Measurements from ENCODE around the gene LRBA. TPM values are rescaled to one million over a fixed set of nuclear protein-coding genes. Genes with fewer than 3 reads are reported as not detected.
"Not testable (repeated sequence)": the region's sequence is repeated elsewhere in the genome, so short reads cannot be mapped to it uniquely, and the experiment has no call there.

LRBA gene
- polyA plus RNA-seq, 4 donors = 56.5 to 78.7 (median 64.2) TPM

DNA sequence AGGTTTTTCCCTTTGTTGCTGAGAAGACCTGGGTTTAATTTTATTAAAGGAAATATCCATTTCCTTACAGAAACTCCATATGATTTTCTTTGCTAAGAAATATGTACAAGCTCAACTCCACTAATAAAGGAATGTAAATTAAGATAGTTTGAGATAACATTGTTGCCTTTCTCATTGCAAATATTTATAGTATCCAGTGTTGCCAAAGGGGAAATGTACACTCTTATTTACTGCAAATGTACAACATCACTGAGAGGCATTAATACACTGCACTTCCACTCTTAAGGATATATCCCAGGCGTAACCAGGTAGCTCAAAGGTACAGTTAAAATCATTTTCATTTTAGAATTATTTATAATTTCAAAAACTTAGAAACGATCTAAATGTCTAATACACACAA is 7.5 kb upstream of the LRBA start:
- no peak for DNase-seq (ENCODE audit: low read depth in 4 of 4, low spot score in 2 of 4)

DNA sequence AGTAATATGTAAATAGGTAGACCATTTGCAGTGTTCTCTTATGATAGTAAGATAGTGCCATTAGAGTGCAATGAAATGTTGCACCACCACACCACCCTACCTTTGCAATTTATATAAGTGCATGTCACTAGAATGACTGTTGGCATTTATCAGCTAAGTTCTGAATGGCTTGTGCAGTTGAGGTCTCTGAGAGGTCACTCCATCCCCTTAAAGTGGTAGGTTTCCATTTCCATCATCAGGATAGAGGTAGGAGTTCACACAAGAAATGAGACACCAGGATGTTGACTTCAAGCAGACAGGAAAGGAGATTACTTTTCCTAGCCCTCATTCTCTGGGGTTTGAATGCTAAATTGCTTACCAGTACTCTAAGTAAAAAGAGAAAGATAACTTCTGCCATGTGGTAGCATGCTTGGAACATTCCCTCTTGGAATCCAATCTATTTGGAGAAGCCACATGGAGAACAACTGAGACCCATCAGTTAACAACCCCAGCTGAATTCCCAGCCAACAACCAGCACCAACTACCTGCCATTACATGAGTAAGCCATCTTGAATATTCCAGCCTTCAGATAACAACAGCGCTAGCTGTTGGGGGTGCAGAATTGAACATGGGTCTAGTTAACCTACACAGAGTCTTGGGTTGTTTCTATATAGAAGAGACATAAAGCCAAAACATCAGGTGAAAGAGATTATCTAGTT is 6.7 kb upstream of the LRBA start:
- DNase-seq (ENCODE audit: low read depth in 4 of 4, low spot score in 2 of 4) = no peak

DNA sequence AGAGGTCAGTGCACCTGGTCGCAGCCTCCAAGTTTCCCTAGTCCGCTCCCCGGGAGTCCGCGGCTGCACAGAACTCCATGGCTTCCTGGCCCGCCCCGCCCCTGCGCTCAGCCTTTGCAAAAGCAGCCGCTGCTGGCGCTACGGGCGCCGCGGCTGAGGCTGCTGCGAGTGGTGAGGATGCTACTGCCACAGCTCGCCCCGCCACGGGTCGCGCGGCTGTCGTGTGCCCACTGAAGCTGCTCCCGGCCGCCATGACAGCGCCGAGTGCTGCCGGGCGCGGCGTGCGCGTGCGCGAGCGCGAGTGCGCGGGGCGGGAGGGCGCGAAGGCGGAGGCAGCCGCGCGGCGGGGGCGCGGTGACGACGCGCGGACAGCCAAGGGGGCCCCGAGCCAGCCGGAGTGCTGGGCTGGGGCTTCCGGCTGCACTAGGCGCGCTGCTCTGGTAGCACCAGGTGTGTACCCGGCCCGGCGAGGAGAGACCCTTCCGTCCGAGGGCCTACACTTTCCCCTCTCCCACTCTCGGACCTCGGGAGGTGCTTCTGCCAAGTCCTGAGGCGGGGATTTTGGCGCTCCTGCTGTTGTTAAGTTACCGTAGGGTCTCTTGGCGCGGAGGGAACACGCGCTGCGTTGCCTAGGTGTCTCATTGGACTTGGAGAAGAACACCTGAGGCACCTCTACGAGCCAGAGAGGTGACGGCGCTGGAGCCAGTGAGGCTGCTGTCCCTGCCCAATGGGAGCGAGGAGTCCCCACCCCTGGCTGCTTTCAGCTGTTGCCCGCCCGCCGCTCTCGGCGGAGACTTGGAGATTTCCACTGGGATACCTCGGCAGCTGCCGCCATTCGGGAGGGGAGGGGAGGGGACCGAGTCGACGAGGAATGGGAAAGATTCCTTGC is 619 bp upstream of the LRBA start:
- DNase-seq (ENCODE audit: low read depth in 4 of 4, low spot score in 2 of 4) = peak; percentile 70 to 83 (median 76)

DNA sequence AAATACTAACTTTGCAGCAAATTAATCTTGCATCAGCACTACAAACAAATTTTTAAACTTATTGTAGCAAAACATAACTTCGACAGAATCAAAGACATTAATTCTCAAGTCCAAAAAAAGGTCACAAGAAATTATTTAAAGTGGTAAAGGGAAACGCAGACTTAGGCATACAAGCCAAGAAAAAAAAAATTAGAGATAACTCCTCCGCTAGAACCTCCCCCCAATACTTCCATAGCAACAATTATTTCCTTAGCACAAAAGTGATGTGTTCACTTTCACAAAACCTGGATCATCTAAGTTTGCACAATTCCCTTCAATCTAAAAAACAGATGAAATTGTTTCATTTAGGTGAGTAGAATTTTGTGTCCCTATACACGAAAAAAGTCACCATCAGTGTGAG is 1.1 kb downstream of the LRBA start:
- peak in 1 of 4 donors; percentile 2 for DNase-seq (ENCODE audit: low read depth in 4 of 4, low spot score in 2 of 4)

DNA sequence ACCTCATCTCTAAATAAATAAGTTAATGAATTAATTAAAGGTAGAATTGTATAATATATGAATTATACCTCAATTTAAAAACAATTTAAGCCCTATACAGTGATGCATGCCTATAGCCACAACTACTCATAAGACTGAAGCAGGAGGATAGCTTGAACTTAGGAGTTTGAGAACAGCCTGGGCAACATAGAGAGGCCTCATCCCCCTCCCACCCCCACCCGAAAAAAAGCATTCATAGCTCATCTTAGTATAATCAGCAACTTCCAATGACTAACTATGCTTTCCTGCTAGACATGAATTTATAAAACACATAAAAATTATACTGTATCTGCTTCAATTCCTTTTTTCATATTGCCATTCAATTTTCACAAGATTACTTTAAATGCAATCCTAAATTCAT is 1.6 kb downstream of the LRBA start:
- DNase-seq (ENCODE audit: low read depth in 4 of 4, low spot score in 2 of 4) = no peak

DNA sequence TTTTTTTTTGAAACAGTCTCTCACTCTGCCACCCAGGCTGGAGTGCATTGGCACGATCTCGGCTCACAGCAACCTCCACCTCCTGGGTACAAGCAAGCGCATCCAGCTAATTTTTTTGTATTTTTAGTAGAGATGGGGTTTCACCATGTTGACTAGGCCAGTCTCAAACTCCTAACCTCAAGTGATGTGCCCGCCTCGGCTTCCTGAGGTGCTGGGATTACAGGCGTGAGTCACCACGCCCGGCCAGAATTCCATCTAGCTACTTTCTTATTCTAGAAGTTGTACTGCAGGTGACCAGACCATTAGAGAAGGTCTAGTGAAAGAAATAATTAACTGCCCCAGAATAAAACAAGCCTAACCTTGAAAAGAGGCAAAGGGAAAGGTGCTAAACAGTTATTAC is 2.3 kb downstream of the LRBA start:
- peak in 1 of 4 donors; percentile 9 for DNase-seq (ENCODE audit: low read depth in 4 of 4, low spot score in 2 of 4)

DNA sequence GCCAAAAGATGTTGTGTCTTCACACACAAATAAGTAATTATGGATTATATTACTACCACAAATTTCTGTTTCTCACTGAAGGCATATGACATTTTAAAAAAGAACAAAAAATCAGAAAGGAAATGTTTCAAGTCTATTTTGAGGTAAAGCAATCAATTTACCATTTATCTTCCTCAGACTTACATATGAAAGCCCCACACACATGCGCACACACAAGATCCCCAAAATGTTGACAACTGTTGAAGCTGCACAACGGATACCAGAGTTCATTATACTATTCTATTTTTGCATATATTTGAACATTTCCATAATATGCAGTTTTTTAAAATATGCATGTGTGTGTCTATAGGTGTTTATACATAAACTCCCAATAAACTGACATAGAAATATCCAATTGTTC is 2.7 kb downstream of the LRBA start:
- no peak for DNase-seq (ENCODE audit: low read depth in 4 of 4, low spot score in 2 of 4)

DNA sequence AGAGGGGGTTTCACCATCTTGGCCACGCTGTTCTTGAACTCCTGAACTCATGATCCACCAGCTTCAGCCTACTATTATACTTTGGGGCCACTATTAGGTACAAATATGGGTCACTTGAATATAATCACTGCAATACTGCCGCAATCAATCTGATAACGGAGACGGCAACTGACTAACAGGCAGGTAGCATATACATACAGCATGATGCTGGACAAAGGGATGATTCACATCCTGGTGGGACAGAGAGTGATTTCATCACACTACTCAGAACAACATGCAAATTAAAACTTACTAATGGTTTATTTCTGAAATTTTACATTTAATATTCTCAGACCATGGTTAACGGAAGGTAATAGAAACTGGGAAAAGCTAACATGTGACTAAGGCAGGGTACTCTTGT is 10.9 kb downstream of the LRBA start:
- DNase-seq (ENCODE audit: low read depth in 4 of 4, low spot score in 2 of 4) = no peak

DNA sequence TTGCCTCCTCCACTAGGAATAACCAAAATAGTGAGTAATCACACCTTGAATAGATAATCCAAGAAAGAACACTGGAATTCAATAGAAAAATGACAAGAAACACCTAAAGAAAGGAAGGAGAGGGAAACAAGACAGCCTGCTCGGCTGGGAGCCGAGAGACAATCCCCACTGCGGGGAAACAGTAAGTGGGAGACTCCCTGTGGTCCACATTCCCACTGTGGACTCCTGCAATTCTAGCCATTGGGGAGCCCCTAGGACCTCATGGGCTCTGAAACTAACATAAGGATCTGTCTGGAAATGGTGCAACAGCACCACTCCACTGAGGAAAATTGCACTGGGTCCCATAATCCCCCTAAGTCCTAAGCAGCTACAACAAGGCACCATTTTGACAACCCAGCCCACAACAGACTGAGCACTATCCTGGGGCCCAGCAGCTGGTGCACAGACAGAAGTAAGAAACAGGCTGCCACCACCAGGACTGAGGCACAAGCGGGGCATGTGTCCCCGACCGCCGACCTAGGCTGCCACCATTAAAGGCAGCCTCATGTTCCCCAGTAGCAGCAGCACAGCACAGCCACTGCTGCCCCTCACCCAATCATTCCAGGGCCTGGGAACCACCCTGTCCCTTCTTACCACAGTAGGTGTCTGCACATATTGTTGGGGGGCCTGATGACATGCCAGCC is 14.2 kb downstream of the LRBA start:
- no peak for DNase-seq (ENCODE audit: low read depth in 4 of 4, low spot score in 2 of 4)

DNA sequence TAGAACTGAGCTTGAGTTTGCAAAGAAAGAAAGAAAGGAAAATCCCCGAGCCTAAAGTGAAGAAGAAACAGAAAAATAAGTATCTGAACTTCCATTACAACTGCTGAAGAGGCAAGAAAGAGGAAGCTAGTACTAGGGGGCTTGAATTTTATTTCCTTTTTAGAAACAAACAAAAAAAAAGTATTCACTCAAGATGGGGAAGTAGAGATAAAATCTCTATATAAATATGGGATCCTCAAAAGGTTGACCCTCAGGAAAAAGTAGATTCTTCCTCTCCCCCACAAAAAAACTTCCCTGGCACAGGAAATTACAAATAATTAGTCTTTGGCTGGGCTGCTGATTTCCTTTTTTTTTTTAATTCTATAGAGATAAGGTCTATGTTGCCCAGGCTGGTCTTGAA is 16.0 kb downstream of the LRBA start:
- DNase-seq (ENCODE audit: low read depth in 4 of 4, low spot score in 2 of 4) = no peak

DNA sequence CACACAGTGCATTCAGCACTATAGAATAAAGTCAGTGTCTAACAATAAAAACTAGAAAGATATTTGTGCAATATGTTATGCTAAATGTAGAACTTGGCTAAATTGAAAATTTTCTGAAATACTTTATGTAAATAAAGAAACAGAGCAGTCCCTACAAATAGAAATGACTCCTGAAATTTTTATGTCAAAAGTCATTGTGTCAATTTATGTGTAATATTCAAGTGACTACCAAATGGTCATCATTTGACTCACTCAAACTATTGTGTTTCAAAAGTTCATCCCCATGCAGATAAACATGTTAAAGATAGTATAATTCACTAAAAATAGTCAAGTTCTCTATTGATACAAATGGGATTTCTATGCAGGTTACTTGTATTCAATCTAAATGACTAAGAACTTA is 17.9 kb downstream of the LRBA start:
- no peak for DNase-seq (ENCODE audit: low read depth in 4 of 4, low spot score in 2 of 4)

DNA sequence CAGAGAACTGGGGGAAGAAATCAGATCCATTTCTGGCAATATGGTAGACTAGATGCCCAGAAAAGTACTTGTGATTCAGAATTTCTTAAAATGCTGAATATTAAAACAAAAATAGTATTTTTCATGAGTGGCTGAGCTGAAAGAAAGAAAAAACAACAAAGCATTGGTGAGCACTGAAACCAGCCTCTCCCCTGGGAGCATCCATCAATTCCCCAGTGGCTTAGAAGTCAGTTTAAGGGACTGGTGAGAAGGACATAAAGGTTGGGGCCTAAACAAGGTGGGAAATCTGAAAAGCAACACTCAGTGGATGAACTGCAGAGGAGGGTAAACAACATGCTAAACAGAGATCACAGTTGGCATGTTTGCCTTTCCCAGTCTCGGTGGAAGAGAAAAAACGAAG is 20.4 kb downstream of the LRBA start:
- no peak for DNase-seq (ENCODE audit: low read depth in 4 of 4, low spot score in 2 of 4)

DNA sequence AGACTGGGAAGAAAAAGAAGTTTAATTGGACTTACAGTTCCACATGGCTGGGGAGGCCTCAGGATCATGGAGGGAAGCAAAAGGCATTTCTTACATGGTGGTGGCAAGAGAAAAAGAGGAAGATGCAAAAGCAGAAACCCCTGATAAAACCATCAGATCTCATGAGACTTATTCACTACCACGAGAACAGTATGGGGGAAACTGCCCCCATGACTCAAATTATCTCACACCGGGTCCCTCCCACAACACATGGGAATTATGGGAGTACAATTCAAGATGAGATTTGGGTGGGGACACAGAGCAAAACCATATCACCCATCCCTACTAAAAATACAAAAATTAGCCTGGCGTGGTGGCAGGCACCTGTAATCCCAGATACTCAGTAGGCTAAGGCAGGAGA is 21.5 kb downstream of the LRBA start:
- not testable (repeated sequence) for DNase-seq (ENCODE audit: low read depth in 4 of 4, low spot score in 2 of 4)

DNA sequence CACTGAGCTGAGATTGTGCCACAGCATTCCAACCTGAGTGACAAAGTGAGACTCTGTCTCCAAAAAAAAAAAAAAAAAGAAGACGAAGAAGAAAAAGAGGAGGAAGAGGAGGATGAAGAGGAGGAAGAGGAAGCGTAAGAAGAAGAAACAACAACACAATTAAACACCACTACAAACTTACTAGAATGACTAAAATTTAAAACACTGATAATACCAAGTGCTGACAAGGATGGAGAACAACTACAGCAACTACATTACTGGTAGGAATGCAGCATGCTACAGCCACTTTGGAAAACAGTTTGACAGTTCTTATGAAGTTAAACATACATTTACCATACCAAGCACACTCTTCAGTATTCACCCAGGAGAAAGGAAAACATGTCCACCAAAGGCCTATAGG is 24.1 kb downstream of the LRBA start:
- no peak for DNase-seq (ENCODE audit: low read depth in 4 of 4, low spot score in 2 of 4)

DNA sequence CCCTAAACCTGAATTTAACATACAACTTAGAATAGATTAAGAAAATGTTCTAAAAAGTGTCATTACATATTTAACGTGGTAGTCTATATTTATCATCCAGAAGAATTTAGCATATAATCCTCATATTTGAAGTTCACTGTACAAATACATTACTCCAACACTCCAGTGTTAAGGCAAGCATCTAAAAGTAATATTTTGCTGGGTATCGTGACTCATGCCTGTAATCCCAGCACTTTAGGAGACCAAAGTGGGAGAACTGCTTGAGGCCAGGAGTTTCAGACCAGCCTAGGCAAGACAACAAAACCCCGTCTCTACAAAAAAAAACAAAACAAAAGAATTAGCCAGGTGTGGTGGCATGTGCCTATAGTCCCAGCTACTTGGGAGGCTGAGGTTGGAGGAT is 24.8 kb downstream of the LRBA start:
- no peak for DNase-seq (ENCODE audit: low read depth in 4 of 4, low spot score in 2 of 4)

DNA sequence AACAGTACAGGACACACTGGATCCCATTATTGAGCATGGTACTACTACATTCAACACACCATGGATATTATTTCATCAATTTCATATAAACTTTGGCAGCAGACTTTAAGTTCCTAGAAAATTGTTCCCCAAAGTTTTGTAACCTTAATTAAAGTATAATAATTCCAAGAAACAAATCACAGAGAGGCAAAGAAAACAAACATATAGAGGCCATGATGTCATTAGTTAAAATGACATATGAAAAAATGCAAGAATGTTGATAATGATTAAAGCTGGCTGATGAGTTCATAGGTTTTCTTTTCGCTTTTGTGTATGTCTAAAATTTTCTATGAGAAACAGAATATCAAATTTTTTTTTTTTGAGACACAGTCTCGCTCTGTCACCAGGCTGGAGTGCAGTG is 26.8 kb downstream of the LRBA start:
- DNase-seq (ENCODE audit: low read depth in 4 of 4, low spot score in 2 of 4) = no peak

DNA sequence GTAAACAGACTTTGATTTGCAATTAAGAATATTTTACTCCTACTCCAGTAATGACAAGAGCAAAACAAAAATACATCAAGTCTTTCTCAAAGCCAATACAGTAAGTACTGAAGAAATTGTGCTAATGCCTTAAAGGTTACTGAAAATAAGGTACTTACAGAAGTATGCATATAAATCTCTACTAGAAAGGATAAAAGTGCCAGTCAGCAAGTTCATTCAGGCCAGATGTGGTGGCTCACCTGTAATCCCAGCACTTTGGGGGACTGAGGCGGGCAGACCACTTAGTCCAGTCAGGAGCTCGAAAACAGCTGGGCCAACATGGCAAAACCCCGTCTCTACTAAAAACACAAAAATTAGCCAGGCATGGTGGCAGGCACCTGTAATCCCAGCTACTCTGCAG is 27.9 kb downstream of the LRBA start:
- no peak for DNase-seq (ENCODE audit: low read depth in 4 of 4, low spot score in 2 of 4)

DNA sequence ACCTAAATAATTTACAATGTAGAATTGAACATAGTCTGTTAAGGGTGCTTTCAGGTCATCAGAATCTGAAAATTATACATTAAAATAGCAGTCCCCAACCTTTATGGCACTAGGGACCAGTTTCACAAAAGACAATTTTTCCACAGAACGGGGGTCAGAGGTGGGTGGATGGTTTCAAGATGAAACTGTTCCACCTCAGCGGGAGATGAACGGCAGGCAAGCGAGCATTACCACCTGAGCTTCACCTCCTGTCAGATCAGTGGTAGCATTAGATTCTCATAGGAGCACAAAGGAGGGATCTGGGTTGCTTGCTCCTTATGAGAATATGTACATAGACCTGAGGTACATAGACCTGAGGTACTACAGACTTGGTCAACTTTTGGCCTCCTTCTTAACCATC is 29.0 kb downstream of the LRBA start:
- no peak for DNase-seq (ENCODE audit: low read depth in 4 of 4, low spot score in 2 of 4)

DNA sequence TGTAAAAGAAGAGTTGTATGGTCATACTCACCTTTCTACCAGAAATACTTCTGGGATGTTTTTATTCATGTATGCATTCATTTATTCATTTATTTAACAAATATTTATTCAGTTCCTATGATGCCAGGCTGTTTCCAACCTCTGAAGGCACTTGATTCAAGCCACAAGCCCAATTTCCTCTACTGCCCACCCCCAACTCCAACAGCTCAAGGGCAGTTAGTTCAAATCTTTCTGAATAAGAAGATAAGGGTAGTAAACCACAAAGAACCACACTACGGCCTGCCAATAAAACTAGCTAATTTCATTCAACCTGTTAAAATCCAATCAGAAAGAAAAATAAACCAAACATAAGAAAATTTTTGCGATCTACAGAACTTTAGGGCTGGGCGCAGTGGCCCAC is 31.2 kb downstream of the LRBA start:
- no peak for DNase-seq (ENCODE audit: low read depth in 4 of 4, low spot score in 2 of 4)

DNA sequence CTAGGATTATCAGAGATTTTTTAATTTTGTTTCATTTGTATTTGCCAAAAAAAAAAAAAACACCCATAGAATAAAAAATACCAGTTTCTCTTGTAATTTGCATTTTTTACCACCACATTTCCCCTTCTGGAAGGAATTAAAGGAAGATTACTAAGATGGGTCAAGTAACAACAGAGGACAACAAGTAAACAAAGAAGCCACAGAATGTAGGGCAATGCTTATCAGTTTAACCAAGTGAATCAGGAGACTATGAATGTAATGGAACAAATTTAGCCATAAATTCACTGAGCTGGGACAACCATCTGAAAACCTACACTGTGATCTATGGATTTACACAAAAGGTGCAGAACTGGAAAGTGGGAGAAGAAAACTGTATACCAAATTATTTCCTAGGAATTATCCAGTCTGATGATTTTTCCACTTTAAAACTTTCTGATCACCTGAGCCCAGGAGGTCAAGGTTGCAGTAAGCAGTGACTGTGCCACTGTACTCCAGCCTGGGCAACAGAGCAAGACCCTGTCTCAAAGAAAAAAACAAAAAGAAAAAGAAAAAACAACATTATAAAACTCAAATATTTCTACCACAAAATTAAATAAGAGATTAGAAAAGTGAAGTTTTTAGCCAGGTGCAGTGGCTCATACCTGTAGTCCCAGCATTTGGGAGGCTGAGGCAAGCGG is 32.4 kb downstream of the LRBA start:
- no peak for DNase-seq (ENCODE audit: low read depth in 4 of 4, low spot score in 2 of 4)
